K562 (cell line): Measurements from ENCODE around the gene MAP4K5. TPM values are rescaled to one million over a fixed set of nuclear protein-coding genes. Genes with fewer than 3 reads are reported as not detected.
A peak's percentile ranks its signal among the peaks of the same experiment; 100 is the strongest.

Experiments
- BACH1 ChIP-seq: fragments of 200-800 bp; sonication (Bioruptor generic); IDR thresholded peaks from 2 replicates; pipeline ENCODE4 v1.6.1; 2016; ENCODE audit warnings: missing genetic modification characterization, missing compliant biosample characterization
- HEY1 ChIP-seq: fragments of 250-450 bp; sonication (Bioruptor Pico); IDR thresholded peaks from 2 replicates; pipeline ENCODE4 v1.5.0; 2020; ENCODE audit warnings: mild to moderate bottlenecking, moderate library complexity, borderline replicate concordance
- MNT ChIP-seq, 2 experiments: fragments of 450-650 bp; conservative IDR thresholded peaks; 2 replicates each; pipeline ENCODE4 v1.6.1; 2017; ENCODE audit warnings: mild to moderate bottlenecking in 2 of 2, moderate library complexity in 2 of 2
- SRSF9 ChIP-seq: fragments of 200-400 bp; formaldehyde crosslinking; IDR thresholded peaks from 2 replicates; pipeline ENCODE4 v1.6.1; 2017; ENCODE audit warnings: low read depth, low read length, borderline replicate concordance
- TFAM ChIP-seq: fragments of 250-450 bp; sonication (Bioruptor Pico); conservative IDR thresholded peaks from 2 replicates; pipeline ENCODE4 v1.5.0; 2021; ENCODE audit warnings: mild to moderate bottlenecking, moderate library complexity
- ZMIZ1 ChIP-seq, 2 experiments: fragments of 150-350 bp in 1 of 2; IDR thresholded peaks; 2 replicates each; pipeline ENCODE4 v1.6.1; 2012 to 2016; ENCODE audit warnings: low read depth in 2 of 2, low read length in 2 of 2, mild to moderate bottlenecking in 1 of 2, moderate library complexity in 1 of 2
- ZNF407 ChIP-seq: fragments of 450-650 bp; IDR thresholded peaks from 2 replicates; pipeline ENCODE4 v1.6.1; 2016; ENCODE audit warnings: low read depth
- polyA plus RNA-seq, 8 experiments: library from polyadenylated mRNA; depleted of rRNA in 4 of 8; stranded (reverse) in 5 of 8; unstranded in 3 of 8; fragments of >200 nt; fragmentation: Nextera tagmentation in 2 of 8; fragmentation: Illumina TruSeq in 1 of 8; extraction: Ambion mirVana in 2 of 8; extraction: Trizol in 1 of 8; gene quantifications; 2 replicates each; pipeline versions ENCODE4 v1.2.1 to v1.2.3, GENCODE V29; 2011 to 2014; ENCODE audit warnings: inconsistent platforms in 1 of 8, missing spikeins in 1 of 8
- total RNA-seq, 7 experiments: library from RNA; depleted of rRNA in 6 of 7; stranded (reverse); fragments of >200 nt in 6 of 7; fragmentation: Illumina TruSeq in 2 of 7; extraction: Trizol in 2 of 7; gene quantifications; 2 replicates each; pipeline versions ENCODE4 v1.2.1 to v1.2.3, GENCODE V29; 2011 to 2021; ENCODE audit warnings: low replicate concordance in 1 of 7
- TF ChIP-seq, protein P1 (sequence below): fragments of 250-450 bp; sonication (Bioruptor Pico); IDR thresholded peaks from 2 replicates; pipeline ENCODE4 v1.8.0; 2022; ENCODE audit warnings: moderate library complexity, mild to moderate bottlenecking, inconsistent platforms

The MAP4K5 gene
- total and polyA plus RNA-seq, 9 of the 15 experiments (the other 6 are each of a cell fraction or from before 2014, with no cell fraction given): 5.9 to 29.4 (median 18.0) TPM

- TF ChIP-seq, protein P1, sequence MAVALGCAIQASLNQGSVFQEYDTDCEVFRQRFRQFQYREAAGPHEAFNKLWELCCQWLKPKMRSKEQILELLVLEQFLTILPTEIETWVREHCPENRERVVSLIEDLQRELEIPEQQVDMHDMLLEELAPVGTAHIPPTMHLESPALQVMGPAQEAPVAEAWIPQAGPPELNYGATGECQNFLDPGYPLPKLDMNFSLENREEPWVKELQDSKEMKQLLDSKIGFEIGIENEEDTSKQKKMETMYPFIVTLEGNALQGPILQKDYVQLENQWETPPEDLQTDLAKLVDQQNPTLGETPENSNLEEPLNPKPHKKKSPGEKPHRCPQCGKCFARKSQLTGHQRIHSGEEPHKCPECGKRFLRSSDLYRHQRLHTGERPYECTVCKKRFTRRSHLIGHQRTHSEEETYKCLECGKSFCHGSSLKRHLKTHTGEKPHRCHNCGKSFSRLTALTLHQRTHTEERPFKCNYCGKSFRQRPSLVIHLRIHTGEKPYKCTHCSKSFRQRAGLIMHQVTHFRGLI (CRISPR knock-in tag): no peak
- TF ChIP-seq MNT (conservative IDR thresholded peaks at IDR 0.05) (0 out of 4 replicates have a peak, but pooled peaks of 1 of the 2 experiments have one; percentile 56), TFAM (CRISPR knock-in tag) (no peak), HEY1 (CRISPR knock-in tag) (no peak), BACH1 (tag) (no peak), ZMIZ1 (IDR thresholded peaks at IDR 0.05; ENCODE audit: low read depth in 2 of 2, low read length in 2 of 2) (no peak), ZNF407 (peak; percentile 52; the same call in 1 of the 2 replicates), SRSF9 (no peak)
Observed at GRCh38 chr14:50396631-50397389, 135.6 kb downstream of the MAP4K5 start, which contains the start of gene CDKL1 (continued).
